ENCODE results near the gene CLSTN2. TPM values are rescaled to one million over a fixed set of nuclear protein-coding genes. Genes with fewer than 3 reads are reported as not detected.

CLSTN2 gene
- total and polyA plus RNA-seq, 2 of the 4 experiments (the other 2 are of a cell fraction): under 0.01 to 0.07 TPM

- POLR2A ChIA-PET (ENCODE audit: unreplicated experiment): no interaction called here
- no peak for TF ChIP-seq RAD21 (IDR thresholded peaks at IDR 0.05; ENCODE audit: low read length)
- no peak for TF ChIP-seq MXI1 (IDR thresholded peaks at IDR 0.05; ENCODE audit: borderline replicate concordance, low read depth, low read length)
- no peak for TF ChIP-seq CHD1 (IDR thresholded peaks at IDR 0.05; ENCODE audit: low read depth, low read length)
- TF ChIP-seq FOS (IDR thresholded peaks at IDR 0.05; ENCODE audit: low read depth, low read length): no peak
- no peak for TF ChIP-seq NFE2L2 (IDR thresholded peaks at IDR 0.05; ENCODE audit: low read depth, low read length)
- no peak for TF ChIP-seq MAFK (IDR thresholded peaks at IDR 0.05; ENCODE audit: low read depth, low read length)
- no peak for TF ChIP-seq CEBPB (IDR thresholded peaks at IDR 0.05; ENCODE audit: low read depth, low read length)
- no peak for TF ChIP-seq USF2 (IDR thresholded peaks at IDR 0.05; ENCODE audit: low read depth, low read length)
- no peak for TF ChIP-seq BHLHE40 (IDR thresholded peaks at IDR 0.05; ENCODE audit: low read depth, low read length)
- TF ChIP-seq, protein P1, sequence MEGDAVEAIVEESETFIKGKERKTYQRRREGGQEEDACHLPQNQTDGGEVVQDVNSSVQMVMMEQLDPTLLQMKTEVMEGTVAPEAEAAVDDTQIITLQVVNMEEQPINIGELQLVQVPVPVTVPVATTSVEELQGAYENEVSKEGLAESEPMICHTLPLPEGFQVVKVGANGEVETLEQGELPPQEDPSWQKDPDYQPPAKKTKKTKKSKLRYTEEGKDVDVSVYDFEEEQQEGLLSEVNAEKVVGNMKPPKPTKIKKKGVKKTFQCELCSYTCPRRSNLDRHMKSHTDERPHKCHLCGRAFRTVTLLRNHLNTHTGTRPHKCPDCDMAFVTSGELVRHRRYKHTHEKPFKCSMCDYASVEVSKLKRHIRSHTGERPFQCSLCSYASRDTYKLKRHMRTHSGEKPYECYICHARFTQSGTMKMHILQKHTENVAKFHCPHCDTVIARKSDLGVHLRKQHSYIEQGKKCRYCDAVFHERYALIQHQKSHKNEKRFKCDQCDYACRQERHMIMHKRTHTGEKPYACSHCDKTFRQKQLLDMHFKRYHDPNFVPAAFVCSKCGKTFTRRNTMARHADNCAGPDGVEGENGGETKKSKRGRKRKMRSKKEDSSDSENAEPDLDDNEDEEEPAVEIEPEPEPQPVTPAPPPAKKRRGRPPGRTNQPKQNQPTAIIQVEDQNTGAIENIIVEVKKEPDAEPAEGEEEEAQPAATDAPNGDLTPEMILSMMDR (conservative IDR thresholded peaks at IDR 0.05; ENCODE audit: low read depth, low read length): no peak
- no peak for TF ChIP-seq MAZ (IDR thresholded peaks at IDR 0.05; ENCODE audit: borderline replicate concordance, low read depth, low read length)
- TF ChIP-seq POLR2A (IDR thresholded peaks at IDR 0.05; ENCODE audit: low read depth, low read length): no peak
- no peak for TF ChIP-seq RCOR1 (IDR thresholded peaks at IDR 0.05; ENCODE audit: insufficient replicate concordance, low read length)
- TF ChIP-seq RFX5 (IDR thresholded peaks at IDR 0.05; ENCODE audit: low read depth, low read length): no peak
- TF ChIP-seq, protein P2, sequence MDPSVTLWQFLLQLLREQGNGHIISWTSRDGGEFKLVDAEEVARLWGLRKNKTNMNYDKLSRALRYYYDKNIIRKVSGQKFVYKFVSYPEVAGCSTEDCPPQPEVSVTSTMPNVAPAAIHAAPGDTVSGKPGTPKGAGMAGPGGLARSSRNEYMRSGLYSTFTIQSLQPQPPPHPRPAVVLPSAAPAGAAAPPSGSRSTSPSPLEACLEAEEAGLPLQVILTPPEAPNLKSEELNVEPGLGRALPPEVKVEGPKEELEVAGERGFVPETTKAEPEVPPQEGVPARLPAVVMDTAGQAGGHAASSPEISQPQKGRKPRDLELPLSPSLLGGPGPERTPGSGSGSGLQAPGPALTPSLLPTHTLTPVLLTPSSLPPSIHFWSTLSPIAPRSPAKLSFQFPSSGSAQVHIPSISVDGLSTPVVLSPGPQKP (IDR thresholded peaks at IDR 0.05; ENCODE audit: borderline replicate concordance, low read depth, low read length): no peak
- no peak for TF ChIP-seq SMC3 (IDR thresholded peaks at IDR 0.05; ENCODE audit: low read depth, low read length)
- H3K27ac ChIP-seq (ENCODE audit: insufficient read depth, low read length): no peak overlapping the region
- H3K56ac ChIP-seq (ENCODE audit: extremely low read depth, insufficient read depth, low read length): no peak overlapping the region
- no peak overlapping the region for H3K4me3 ChIP-seq (ENCODE audit: insufficient read depth, low read depth, low read length)
- no peaks in the 10 kb centered on the region for H4K20me1 ChIP-seq (ENCODE audit: insufficient read depth, low read length)
- no peak overlapping the region for H2BK5ac ChIP-seq (ENCODE audit: low read depth, low read length, poor library complexity, severe bottlenecking)
- H2BK15ac ChIP-seq (ENCODE audit: low read depth, low read length): no peak overlapping the region
- H2BK20ac ChIP-seq (ENCODE audit: low read depth, low read length): no peak overlapping the region
- intact Hi-C loops (cut with micrococcal nuclease): no loop called here
- H3K23ac ChIP-seq (ENCODE audit: low read depth, low read length): no peak overlapping the region
- no peaks in the 10 kb centered on the region for H3K79me1 ChIP-seq (ENCODE audit: low read depth in 1 of 2, low read length in 2 of 2)
- no peaks in the 10 kb centered on the region for H3K9me3 ChIP-seq (ENCODE audit: control insufficient read depth, insufficient read depth, low read length)
- no TSS peak for BruUV-seq (replicated peaks)
- H3K18ac ChIP-seq (ENCODE audit: low read depth, low read length): no peak overlapping the region
- DNase-seq: no peak
- no peaks in the 10 kb centered on the region for H3K4me1 ChIP-seq (ENCODE audit: control insufficient read depth, insufficient read depth, low read length)
- WGBS, 2 experiments (ENCODE audit: extremely low coverage in 2 of 2, insufficient read length in 1 of 2): 88% methylated on average over 1 of the region's 2 CpGs; no CpG with 5 or more reads in 1 of the 2 experiments
- H3K4me2 ChIP-seq (ENCODE audit: low read depth, low read length): no peak overlapping the region
- no peak overlapping the region for H3K14ac ChIP-seq (replicated peaks; ENCODE audit: low read depth, low read length)
- no peaks in the 10 kb centered on the region for H3K36me3 ChIP-seq (ENCODE audit: control insufficient read depth, insufficient read depth, low read length)
- no peak overlapping the region for H4K8ac ChIP-seq (ENCODE audit: low read depth in 2 of 2, low read length in 2 of 2)
- no peak overlapping the region for H3K4ac ChIP-seq (ENCODE audit: low read depth, low read length)
- H2BK120ac ChIP-seq (ENCODE audit: low read depth, low read length): no peak overlapping the region
- dilution Hi-C loops (cut with HindIII; ENCODE audit: low sequenced_read_pairs, unreplicated experiment): no loop called here
- in situ Hi-C loops (cut with MboI; ENCODE audit: low sequenced_read_pairs): no loop called here
- H2AFZ ChIP-seq (replicated peaks; ENCODE audit: low read length, poor library complexity): no peak overlapping the region
- no peaks in the 10 kb centered on the region for H3K27me3 ChIP-seq (ENCODE audit: control insufficient read depth, insufficient read depth, low read length)
- H2AK5ac ChIP-seq (ENCODE audit: low read depth, low read length): no peak overlapping the region
- H3K9ac ChIP-seq (ENCODE audit: low read depth, low read length): no peak overlapping the region
- ATAC-seq (ENCODE audit: low read depth): no peak
- H4K91ac ChIP-seq (ENCODE audit: insufficient read depth, low read depth, low read length): no peak overlapping the region
- H2AK9ac ChIP-seq (replicated peaks; ENCODE audit: low read depth, low read length, poor library complexity): no peak overlapping the region
- no peak overlapping the region for H4K5ac ChIP-seq (ENCODE audit: low read depth, low read length)
- no peaks in the 10 kb centered on the region for H3K9me1 ChIP-seq (ENCODE audit: insufficient read depth, low read length)
- CTCF ChIA-PET: no interaction called here
Measured at GRCh38 chr3:140163159-140163763, 228.3 kb downstream of the CLSTN2 start.

Measured in IMR-90 (cell line).